Nephron progenitor cell (in vitro differentiated cells): ENCODE data around the gene DHX34.

Source experiments
- DNase-seq: peaks from one replicate; pipeline ENCODE4 v3.0.0; 2021
- H3K27ac Mint-ChIP-seq: 2 replicates; pipeline ENCODE4 v1.8.0; 2021; ENCODE audit warnings: mild to moderate bottlenecking, moderate library complexity, mixed read lengths
- H3K27me3 Mint-ChIP-seq: 2 replicates; pipeline ENCODE4 v1.8.0; 2021; ENCODE audit warnings: mild to moderate bottlenecking, low read depth, mixed read lengths; ENCODE audit not compliant: poor library complexity
- H3K36me3 Mint-ChIP-seq: 2 replicates; pipeline ENCODE4 v1.8.0; 2021; ENCODE audit warnings: low read depth, mixed read lengths
- H3K4me1 Mint-ChIP-seq: 2 replicates; pipeline ENCODE4 v1.8.0; 2021; ENCODE audit warnings: mixed read lengths
- H3K4me3 Mint-ChIP-seq: 2 replicates; pipeline ENCODE4 v1.8.0; 2021; ENCODE audit warnings: mild to moderate bottlenecking, moderate library complexity, mixed read lengths
- H3K9me3 Mint-ChIP-seq: 2 replicates; pipeline ENCODE4 v1.8.0; 2021; ENCODE audit warnings: mild to moderate bottlenecking, moderate library complexity, mixed read lengths
- CTCF ChIP-seq: fragments of 200-600 bp; sonication (generic); IDR thresholded peaks from 2 replicates; pipeline ENCODE4 v1.5.0; 2021; ENCODE audit warnings: antibody characterized with exemption

DHX34 gene

GRCh38 chr19:47306303-47306702 lies 42.8 kb upstream of the DHX34 start:
- H3K27ac Mint-ChIP-seq = no peak overlapping the region
- H3K27me3 Mint-ChIP-seq = peaks cover 44% of the 10 kb centered on the region
- TF ChIP-seq CTCF = no peak
- no peaks in the 10 kb centered on the region for H3K9me3 Mint-ChIP-seq
- no peak overlapping the region for H3K4me3 Mint-ChIP-seq
- no peaks in the 10 kb centered on the region for H3K4me1 Mint-ChIP-seq
- H3K36me3 Mint-ChIP-seq = no peaks in the 10 kb centered on the region
- DNase-seq = no peak

- Mint-ChIP-seq H3K27me3 (peaks cover 59% of the 10 kb centered on the region), H3K9me3 (no peaks in the 10 kb centered on the region), H3K4me1 (no peaks in the 10 kb centered on the region), H3K27ac (no peak overlapping the region), H3K36me3 (no peaks in the 10 kb centered on the region), H3K4me3 (no peak overlapping the region)
- DNase-seq = no peak
- TF ChIP-seq CTCF = no peak
These were observed 40.1 kb upstream of the DHX34 start for GRCh38 chr19:47309038-47309437.

GRCh38 chr19:47309608-47310007 lies 39.5 kb upstream of the DHX34 start, which contains the start of gene C5AR1:
TSS of gene C5AR1 (plus strand) at chr19:47309861. CDS start at chr19:47309896, 35 bp downstream.
- Mint-ChIP-seq H3K36me3 (no peaks in the 10 kb centered on the region), H3K27me3 (peaks cover 58% of the 10 kb centered on the region), H3K4me3 (no peak within 1 kb of the TSS), H3K4me1 (no peaks in the 10 kb centered on the region), H3K27ac (no peak within 1 kb of the TSS), H3K9me3 (no peaks in the 10 kb centered on the region)
- TF ChIP-seq CTCF = no peak
- no peak for DNase-seq

GRCh38 chr19:47310323-47310722 lies 38.8 kb upstream of the DHX34 start:
- Mint-ChIP-seq H3K4me3 (no peak overlapping the region), H3K4me1 (no peaks in the 10 kb centered on the region), H3K27me3 (peaks cover 60% of the 10 kb centered on the region), H3K36me3 (no peaks in the 10 kb centered on the region), H3K9me3 (no peaks in the 10 kb centered on the region), H3K27ac (no peak overlapping the region)
- DNase-seq = no peak
- no peak for TF ChIP-seq CTCF

GRCh38 chr19:47310819-47311218 lies 38.3 kb upstream of the DHX34 start:
- H3K4me3 Mint-ChIP-seq = no peak overlapping the region
- no peak overlapping the region for H3K27ac Mint-ChIP-seq
- H3K4me1 Mint-ChIP-seq = no peaks in the 10 kb centered on the region
- DNase-seq = no peak
- no peak for TF ChIP-seq CTCF
- H3K36me3 Mint-ChIP-seq = no peaks in the 10 kb centered on the region
- H3K27me3 Mint-ChIP-seq = peaks cover 63% of the 10 kb centered on the region
- H3K9me3 Mint-ChIP-seq = no peaks in the 10 kb centered on the region

GRCh38 chr19:47312366-47313006 lies 36.6 kb upstream of the DHX34 start:
- TF ChIP-seq CTCF = no peak

More at GRCh38 chr19:47312366-47313006, 36.6 kb upstream of the DHX34 start:
- DNase-seq = no peak
- no peaks in the 10 kb centered on the region for H3K36me3 Mint-ChIP-seq
- peaks cover 64% of the 10 kb centered on the region for H3K27me3 Mint-ChIP-seq
- no peak overlapping the region for H3K27ac Mint-ChIP-seq
- H3K4me1 Mint-ChIP-seq = no peaks in the 10 kb centered on the region
- no peak overlapping the region for H3K4me3 Mint-ChIP-seq
- no peaks in the 10 kb centered on the region for H3K9me3 Mint-ChIP-seq
